Panc1 (cell line): ENCODE data around the gene CABCOCO1. TPM values are rescaled to one million over a fixed set of nuclear protein-coding genes. Genes with fewer than 3 reads are reported as not detected.
A peak's percentile ranks its signal among the peaks of the same experiment; 100 is the strongest.

Source experiments
- ATAC-seq: fragments of 200-7000 bp; cut with Tn5 transposase; 2 replicates; pipeline ENCODE4 v1.9.1; 2020; ENCODE audit warnings: mild to moderate bottlenecking, moderate library complexity
- BruUV-seq: library from RNA; stranded (reverse); fragments of 400-500 nt; replicated peaks from 2 replicates; lab custom pipeline; 2021; lab: Mats Ljungman, UMichigan
- CTCF ChIA-PET: fragments of 300-600 bp; sonication (Branson Sonifier 250); formaldehyde crosslinking; loops from one replicate; lab custom pipeline; 2022; ENCODE audit warnings: antibody characterized with exemption; lab: Charles Lee
- POLR2A ChIA-PET: fragments of 300-600 bp; sonication (Branson Sonifier 250); formaldehyde crosslinking; loops from one replicate; lab custom pipeline; 2022; ENCODE audit warnings: antibody characterized with exemption; lab: Charles Lee
- DNase-seq: peaks from one replicate; pipeline ENCODE4 v3.0.0-alpha.2; 2010; ENCODE audit warnings: low read depth, low spot score
- H3K27ac ChIP-seq: 2 replicates; pipeline ENCODE4 v1.5.1; 2011; ENCODE audit warnings: mild to moderate bottlenecking, low read length, inconsistent platforms
- H3K27me3 ChIP-seq: fragments of 200-500 bp; sonication (Bioruptor generic); 2 replicates; pipeline ENCODE4 v1.6.0; 2014; ENCODE audit warnings: low read length, inconsistent platforms; ENCODE audit not compliant: control insufficient read depth, insufficient read depth
- H3K36me3 ChIP-seq: fragments of 200-500 bp; sonication (Bioruptor generic); 2 replicates; pipeline ENCODE4 v1.5.1; 2014; ENCODE audit warnings: inconsistent platforms, mild to moderate bottlenecking, low read length, moderate library complexity; ENCODE audit not compliant: control insufficient read depth, insufficient read depth
- H3K4me1 ChIP-seq: 2 replicates; pipeline ENCODE4 v1.5.1; 2011; ENCODE audit warnings: inconsistent platforms, mild to moderate bottlenecking, low read length, moderate library complexity; ENCODE audit not compliant: control insufficient read depth, insufficient read depth
- H3K4me3 ChIP-seq, 2 experiments: 2 replicates each; pipeline ENCODE4 v1.5.1; 2011 to 2012; ENCODE audit warnings: low read depth in 2 of 2, low read length in 2 of 2, mild to moderate bottlenecking in 2 of 2, inconsistent platforms in 1 of 2, moderate library complexity in 1 of 2
- H3K9me3 ChIP-seq: fragments of 200-500 bp; sonication (Bioruptor generic); 2 replicates; pipeline ENCODE4 v1.5.1; 2014; ENCODE audit warnings: low read depth, mild to moderate bottlenecking, inconsistent platforms, low read length, moderate library complexity; ENCODE audit not compliant: control insufficient read depth, insufficient read depth
- CTCF ChIP-seq: fragments of 450-650 bp; IDR thresholded peaks from 2 replicates; pipeline ENCODE4 v1.5.1; 2017; ENCODE audit warnings: mild to moderate bottlenecking
- POLR2AphosphoS5 ChIP-seq: IDR thresholded peaks from 2 replicates; pipeline ENCODE4 v1.6.1; 2012; ENCODE audit warnings: mild to moderate bottlenecking, low read depth, low read length, moderate library complexity
- REST ChIP-seq, 2 experiments: IDR thresholded peaks; 2 replicates each; pipeline ENCODE4 v1.6.1; 2011 to 2012; ENCODE audit warnings: low read depth in 2 of 2, control low read depth in 1 of 2, low read length in 1 of 2, mild to moderate bottlenecking in 1 of 2, moderate library complexity in 1 of 2; ENCODE audit not compliant: insufficient read depth in 1 of 2
- SIN3A ChIP-seq: IDR thresholded peaks from 2 replicates; pipeline ENCODE4 v1.6.1; 2012; ENCODE audit warnings: low read depth, mild to moderate bottlenecking, low read length, moderate library complexity, borderline replicate concordance; ENCODE audit not compliant: insufficient read depth
- TCF7L2 ChIP-seq: IDR thresholded peaks from 2 replicates; pipeline ENCODE4 v1.6.1; 2011; ENCODE audit warnings: mild to moderate bottlenecking, low read depth, low read length, inconsistent platforms
- in situ Hi-C: cut with HindIII; loops from 2 replicates; pipeline ENCODE4 v1.10.0; 2016; ENCODE audit warnings: low sequenced_read_pairs, low pct_unique_long_range_greater_than_20kb
- intact Hi-C: fragments of 100-400 bp; cut with micrococcal nuclease; formaldehyde crosslinking; loops from one replicate; pipeline ENCODE4 v1.10.0; 2022; ENCODE audit not compliant: unreplicated experiment
- total RNA-seq: library from RNA; stranded (reverse); gene quantifications from one replicate; pipeline ENCODE4 v1.2.1, GENCODE V29; 2021; ENCODE audit not compliant: unreplicated experiment

CABCOCO1 gene
- total RNA-seq, 1 experiment from 2014 or later, result 4.0 TPM

- H3K27me3 ChIP-seq, result no peaks in the 10 kb centered on the region
- ATAC-seq (peak; percentile 67), DNase-seq (peak; percentile 81)
- intact Hi-C loops (no loop called here), in situ Hi-C loops (no loop called here)
- peak overlapping the region; percentile 78; the same call in 1 of the 2 replicates for H3K27ac ChIP-seq
- TF ChIP-seq POLR2AphosphoS5 (peak; percentile 48; the same call in 1 of the 2 replicates), REST (IDR thresholded peaks at IDR 0.05; ENCODE audit: insufficient read depth in 1 of 2, low read depth in 2 of 2, low read length in 1 of 2) (no peak), SIN3A (no peak), TCF7L2 (peak; percentile 54; the same call in 1 of the 2 replicates), CTCF (no peak)
- H3K4me3 ChIP-seq, result no peak overlapping the region
- no TSS peak for BruUV-seq
- CTCF ChIA-PET, result interaction anchor here (0.6 kb wide), 1 partner anchor 139 kb away, joined by 5 read pairs; no protein-coding TSS in a partner anchor
- peaks cover 17% of the 10 kb centered on the region for H3K4me1 ChIP-seq
- POLR2A ChIA-PET, result interaction anchor here (0.6 kb wide), 1 partner anchor 268 kb away, joined by 4 read pairs; the partner anchor contains the start of gene ARID5B
- H3K9me3 ChIP-seq, result no peaks in the 10 kb centered on the region
- H3K36me3 ChIP-seq, result no peaks in the 10 kb centered on the region
Observed at GRCh38 chr10:61633665-61634064, 29.1 kb upstream of the CABCOCO1 start.

GRCh38 chr10:61634746-61635145, 28.0 kb upstream of the CABCOCO1 start:
- Histone ChIP-seq H3K4me3 (no peak overlapping the region), H3K36me3 (no peaks in the 10 kb centered on the region), H3K27me3 (no peaks in the 10 kb centered on the region), H3K4me1 (peaks cover 8% of the 10 kb centered on the region; the same call in 1 of the 2 replicates), H3K27ac (peak overlapping the region; percentile 49; the same call in 1 of the 2 replicates), H3K9me3 (no peaks in the 10 kb centered on the region)
- TF ChIP-seq CTCF, result no peak
- TF ChIP-seq POLR2AphosphoS5, result no peak
- no peak for TF ChIP-seq TCF7L2
- no peak for TF ChIP-seq REST (IDR thresholded peaks at IDR 0.05; ENCODE audit: insufficient read depth in 1 of 2, low read depth in 2 of 2, low read length in 1 of 2)
- TF ChIP-seq SIN3A, result no peak
- intact Hi-C loops (no loop called here), in situ Hi-C loops (no loop called here)
- DNase-seq, result no peak
- BruUV-seq, result no TSS peak
- ChIA-PET CTCF (no interaction called here), POLR2A (interaction anchor here (0.6 kb wide), 1 partner anchor 103 kb away, joined by 4 read pairs; no protein-coding TSS in a partner anchor)
- ATAC-seq, result no peak
